B cell (primary cell): Measurements from ENCODE around the gene ZFYVE21. TPM values are rescaled to one million over a fixed set of nuclear protein-coding genes. Genes with fewer than 3 reads are reported as not detected.

Experiments
- ATAC-seq: fragments of 200-7000 bp; cut with Tn5 transposase; one replicate; pipeline ENCODE4 v1.10.0; 2021; ENCODE audit warnings: low read depth, mild to moderate bottlenecking, moderate number of reproducible peaks, moderate library complexity
- CTCF ChIA-PET: fragments of 350-600 bp; sonication (Branson Sonifier 250); formaldehyde crosslinking; loops from one replicate; lab custom pipeline; 2021; ENCODE audit warnings: antibody characterized with exemption, inconsistent platforms; lab: Charles Lee
- POLR2A ChIA-PET: fragments of 350-600 bp; sonication (Branson Sonifier 250); formaldehyde crosslinking; loops from one replicate; lab custom pipeline; 2021; ENCODE audit warnings: antibody characterized with exemption; lab: Charles Lee
- DNase-seq: peaks from one replicate; pipeline ENCODE4 v3.0.0; 2013
- H2AFZ ChIP-seq: 2 replicates; pipeline ENCODE4 v1.6.1; 2012; ENCODE audit warnings: mild to moderate bottlenecking, low read depth, low read length; ENCODE audit not compliant: insufficient read depth, poor library complexity, severe bottlenecking
- H3K27ac ChIP-seq, 2 donors: 1 replicate in 1 of 2; 2 replicates in 1 of 2; pipeline ENCODE4 v1.5.1; 2012 to 2013; ENCODE audit warnings: low read length in 2 of 2, mild to moderate bottlenecking in 2 of 2, moderate library complexity in 1 of 2
- H3K27me3 ChIP-seq, 4 experiments: fragments of 200-600 bp in 1 of 4; sonication (generic) in 1 of 4; replicated peaks in 1 of 4; 1 replicate in 2 of 4; 2 replicates in 2 of 4; pipeline versions ENCODE4 v1.6.1 to v1.7.0; 2013 to 2016; ENCODE audit warnings: low read length in 3 of 4, mild to moderate bottlenecking in 2 of 4, mixed read lengths in 1 of 4, moderate library complexity in 1 of 4; ENCODE audit not compliant: insufficient read depth in 4 of 4, control insufficient read depth in 3 of 4; ENCODE audit errors: control extremely low read depth in 1 of 4
- H3K36me3 ChIP-seq, 2 experiments: replicated peaks in 1 of 2; 1 replicate in 1 of 2; 2 replicates in 1 of 2; pipeline versions ENCODE4 v1.6.1 to v1.7.1; 2013; ENCODE audit warnings: low read length in 1 of 2; ENCODE audit not compliant: insufficient read depth in 2 of 2, control insufficient read depth in 1 of 2; ENCODE audit errors: control extremely low read depth in 1 of 2, extremely low read depth in 1 of 2
- H3K4me1 ChIP-seq, 2 donors: fragments of 200-600 bp in 1 of 2; sonication (generic) in 1 of 2; 1 replicate in 1 of 2; 2 replicates in 1 of 2; pipeline versions ENCODE4 v1.5.1 to v1.6.1; 2013 to 2017; ENCODE audit warnings: low read length in 2 of 2; ENCODE audit not compliant: control insufficient read depth in 2 of 2, insufficient read depth in 2 of 2
- H3K4me2 ChIP-seq: replicated peaks from 2 replicates; pipeline ENCODE3; 2012; ENCODE audit warnings: mild to moderate bottlenecking, low read depth, low read length; ENCODE audit not compliant: poor library complexity, severe bottlenecking
- H3K4me3 ChIP-seq, 5 experiments: fragments of 200-600 bp in 1 of 5; sonication (generic) in 1 of 5; 1 replicate in 3 of 5; 2 replicates in 2 of 5; pipeline versions ENCODE4 v1.5.1 to v1.7.0; 2011 to 2016; ENCODE audit warnings: low read length in 4 of 5, mild to moderate bottlenecking in 4 of 5, low read depth in 2 of 5, control low read depth in 1 of 5, moderate library complexity in 1 of 5; ENCODE audit not compliant: insufficient read depth in 1 of 5; ENCODE audit errors: control extremely low read depth in 1 of 5, extremely low read depth in 1 of 5
- H3K79me2 ChIP-seq: fragments of 200-600 bp; sonication (generic); one replicate; pipeline ENCODE4 v1.6.0; 2016; ENCODE audit warnings: low read length; ENCODE audit not compliant: control insufficient read depth, insufficient read depth
- H3K9ac ChIP-seq: fragments of 200-600 bp; sonication (generic); 2 replicates; pipeline ENCODE4 v1.6.1; 2017; ENCODE audit warnings: mild to moderate bottlenecking, low read length, moderate library complexity
- H3K9me3 ChIP-seq, 3 donors: one replicate each; pipeline versions ENCODE4 v1.6.1 to v1.7.1; 2013; ENCODE audit warnings: low read length in 2 of 3; ENCODE audit not compliant: control insufficient read depth in 2 of 3, insufficient read depth in 1 of 3; ENCODE audit errors: control extremely low read depth in 1 of 3
- H4K20me1 ChIP-seq: 2 replicates; pipeline ENCODE4 v1.6.0; 2012; ENCODE audit warnings: mild to moderate bottlenecking, low read length; ENCODE audit not compliant: insufficient read depth, control insufficient read depth, poor library complexity, severe bottlenecking
- H3K27ac Mint-ChIP-seq: one replicate; pipeline ENCODE4 v1.8.0; 2021; ENCODE audit warnings: mixed read lengths
- H3K27me3 Mint-ChIP-seq: one replicate; pipeline ENCODE4 v1.8.0; 2021; ENCODE audit warnings: mixed read lengths
- H3K4me1 Mint-ChIP-seq: one replicate; pipeline ENCODE4 v1.8.0; 2021; ENCODE audit warnings: mixed read lengths
- H3K4me3 Mint-ChIP-seq: one replicate; pipeline ENCODE4 v1.8.0; 2021; ENCODE audit warnings: mixed read lengths
- H3K9me3 Mint-ChIP-seq: one replicate; pipeline ENCODE4 v1.8.0; 2022; ENCODE audit warnings: mixed read lengths; ENCODE audit not compliant: insufficient read depth
- EZH2 ChIP-seq: IDR thresholded peaks from 2 replicates; pipeline ENCODE4 v1.6.1; 2012; ENCODE audit warnings: borderline replicate concordance, low read depth, mild to moderate bottlenecking, moderate library complexity, low read length; ENCODE audit not compliant: insufficient read depth, poor library complexity, severe bottlenecking
- WGBS: methylation state at CpG from one replicate; pipeline ENCODE4 v1.1.5; 2013; ENCODE audit warnings: missing lambda C conversion rate; ENCODE audit not compliant: insufficient coverage; 5-methylcytosine and 5-hydroxymethylcytosine counted together
- intact Hi-C: fragments of 100-400 bp; cut with micrococcal nuclease; formaldehyde crosslinking; loops from one replicate; pipeline ENCODE4 v1.10.0; 2022
- polyA plus RNA-seq: library from polyadenylated mRNA; depleted of rRNA; stranded (reverse); fragments of >200 nt; gene quantifications from 2 replicates; pipeline ENCODE4 v1.2.3, GENCODE V29; 2012
- total RNA-seq, 2 donors: library from RNA; stranded (reverse); fragments of 120-200 nt in 1 of 2; gene quantifications; 1 replicate in 1 of 2; 2 replicates in 1 of 2; pipeline versions ENCODE4 v1.2.3 to v1.2.4, GENCODE V29; 2013 to 2022
- TF ChIP-seq, protein P1 (sequence below): fragments of 200-600 bp; IDR thresholded peaks from one replicate; pipeline ENCODE4 v1.8.0; 2022; ENCODE audit warnings: antibody characterized with exemption, mild to moderate bottlenecking

ZFYVE21 gene
- total and polyA plus RNA-seq, 2 donors (not counting 1 experiment from before 2014, with no cell fraction given) = 17.0 to 18.6 TPM

DNA sequence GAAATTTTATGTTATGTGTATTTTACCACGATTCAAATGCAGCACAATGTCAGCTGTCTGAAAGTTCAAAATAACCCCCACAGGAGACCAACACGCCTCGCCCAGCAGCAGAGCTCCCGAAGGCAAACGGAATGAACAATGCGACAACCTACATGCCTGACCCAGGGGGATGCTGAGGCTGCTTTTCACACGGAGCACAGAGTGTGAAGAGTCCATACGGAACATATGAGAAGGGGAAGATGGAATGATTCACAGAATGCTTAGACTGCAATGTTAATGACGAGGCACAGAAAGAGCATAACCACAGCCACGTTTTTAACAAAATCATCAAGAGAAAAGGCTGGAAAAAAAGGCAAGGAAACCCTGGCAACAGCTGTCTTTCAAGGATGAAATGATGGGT lies 22.6 kb downstream of the ZFYVE21 start:
- no peak overlapping the region for H3K27ac ChIP-seq
- CTCF ChIA-PET = interaction anchor here (1.3 kb wide), 1 partner anchor 15 kb away, joined by 3 read pairs; no protein-coding TSS in a partner anchor
- H4K20me1 ChIP-seq = no peaks in the 10 kb centered on the region
- no peak overlapping the region for H3K4me3 Mint-ChIP-seq
- H3K9ac ChIP-seq = no peak overlapping the region
- no peak overlapping the region for H2AFZ ChIP-seq
- H3K4me3 ChIP-seq = no peak overlapping the region
- POLR2A ChIA-PET = no interaction called here
- peaks cover 0 to 16% of the 10 kb centered on the region in 2 experiments for H3K36me3 ChIP-seq
- no peaks in the 10 kb centered on the region for H3K9me3 Mint-ChIP-seq
- 98% methylated on average over 7 of the region's 10 CpGs for WGBS
- H3K27ac Mint-ChIP-seq = no peak overlapping the region
- H3K4me1 ChIP-seq = no peaks in the 10 kb centered on the region
- no peaks in the 10 kb centered on the region for H3K27me3 ChIP-seq
- no peaks in the 10 kb centered on the region for H3K4me1 Mint-ChIP-seq
- no peak for TF ChIP-seq EZH2
- TF ChIP-seq, protein P1, sequence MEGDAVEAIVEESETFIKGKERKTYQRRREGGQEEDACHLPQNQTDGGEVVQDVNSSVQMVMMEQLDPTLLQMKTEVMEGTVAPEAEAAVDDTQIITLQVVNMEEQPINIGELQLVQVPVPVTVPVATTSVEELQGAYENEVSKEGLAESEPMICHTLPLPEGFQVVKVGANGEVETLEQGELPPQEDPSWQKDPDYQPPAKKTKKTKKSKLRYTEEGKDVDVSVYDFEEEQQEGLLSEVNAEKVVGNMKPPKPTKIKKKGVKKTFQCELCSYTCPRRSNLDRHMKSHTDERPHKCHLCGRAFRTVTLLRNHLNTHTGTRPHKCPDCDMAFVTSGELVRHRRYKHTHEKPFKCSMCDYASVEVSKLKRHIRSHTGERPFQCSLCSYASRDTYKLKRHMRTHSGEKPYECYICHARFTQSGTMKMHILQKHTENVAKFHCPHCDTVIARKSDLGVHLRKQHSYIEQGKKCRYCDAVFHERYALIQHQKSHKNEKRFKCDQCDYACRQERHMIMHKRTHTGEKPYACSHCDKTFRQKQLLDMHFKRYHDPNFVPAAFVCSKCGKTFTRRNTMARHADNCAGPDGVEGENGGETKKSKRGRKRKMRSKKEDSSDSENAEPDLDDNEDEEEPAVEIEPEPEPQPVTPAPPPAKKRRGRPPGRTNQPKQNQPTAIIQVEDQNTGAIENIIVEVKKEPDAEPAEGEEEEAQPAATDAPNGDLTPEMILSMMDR = no peak
- DNase-seq (no peak), ATAC-seq (no peak)
- intact Hi-C loops = no loop called here
- H3K4me2 ChIP-seq = no peak overlapping the region
- H3K27me3 Mint-ChIP-seq = no peaks in the 10 kb centered on the region
- no peaks in the 10 kb centered on the region for H3K79me2 ChIP-seq
- no peaks in the 10 kb centered on the region for H3K9me3 ChIP-seq

DNA sequence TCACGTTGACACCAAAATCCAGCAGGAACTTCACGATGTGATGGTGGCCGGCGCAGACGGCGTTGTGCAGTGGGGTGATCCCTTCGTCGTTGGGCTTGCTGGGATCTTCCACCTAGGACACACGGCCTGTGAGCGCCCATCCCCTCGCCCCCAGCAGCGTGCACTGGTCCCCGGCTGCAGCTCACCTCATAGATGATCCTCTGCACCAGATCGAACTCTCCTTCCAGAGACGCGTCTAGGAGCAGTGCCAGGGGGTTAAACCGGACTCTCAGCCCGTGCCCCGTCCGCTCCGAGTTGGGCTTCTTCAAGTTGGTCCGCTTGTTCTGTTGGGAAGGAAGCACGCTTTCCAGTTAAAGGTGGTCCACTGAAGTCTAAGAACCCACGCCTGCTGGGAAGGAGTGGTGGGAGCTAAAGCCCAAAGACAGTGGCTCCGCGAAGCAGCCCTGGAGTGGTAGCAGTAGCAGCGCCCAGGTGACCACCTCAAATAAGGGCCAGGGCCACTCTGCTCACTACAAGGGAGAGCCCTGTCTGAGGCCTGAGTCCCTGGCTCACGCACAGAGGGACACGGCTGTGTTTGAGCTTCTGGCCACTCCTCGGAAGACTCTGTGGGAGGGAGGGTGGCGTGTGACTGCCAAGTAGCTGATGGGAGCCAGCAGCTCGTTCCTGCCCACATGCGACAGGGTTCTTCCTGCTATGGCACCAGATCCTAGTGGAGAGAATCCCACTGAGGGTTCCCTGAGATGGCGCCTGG lies 23.3 kb downstream of the ZFYVE21 start:
- H3K4me2 ChIP-seq = no peak overlapping the region
- ChIA-PET CTCF (no interaction called here), POLR2A (no interaction called here)
- Mint-ChIP-seq H3K27me3 (no peaks in the 10 kb centered on the region), H3K4me3 (no peak overlapping the region), H3K9me3 (no peaks in the 10 kb centered on the region), H3K27ac (no peak overlapping the region), H3K4me1 (no peaks in the 10 kb centered on the region)
- no peaks in the 10 kb centered on the region for H3K9me3 ChIP-seq
- H3K79me2 ChIP-seq = no peaks in the 10 kb centered on the region
- H3K4me3 ChIP-seq = no peak overlapping the region
- H3K27ac ChIP-seq = no peak overlapping the region
- peaks cover 0 to 10% of the 10 kb centered on the region in 2 experiments for H3K36me3 ChIP-seq
- 94% methylated on average over 34 of the region's 34 CpGs for WGBS
- H2AFZ ChIP-seq = no peak overlapping the region
- ATAC-seq (no peak), DNase-seq (no peak)
- intact Hi-C loops = no loop called here
- no peaks in the 10 kb centered on the region for H4K20me1 ChIP-seq
- no peaks in the 10 kb centered on the region for H3K27me3 ChIP-seq
- no peaks in the 10 kb centered on the region for H3K4me1 ChIP-seq
- TF ChIP-seq, protein P1 = no peak
- TF ChIP-seq EZH2 = no peak
- no peak overlapping the region for H3K9ac ChIP-seq
